Hepatocyte (in vitro differentiated cells): Measurements from ENCODE around the gene DOCK3. TPM values are rescaled to one million over a fixed set of nuclear protein-coding genes. Genes with fewer than 3 reads are reported as not detected.

Source experiments
- DNase-seq: peaks from one replicate; pipeline ENCODE4 v3.0.0-alpha.2; 2016; ENCODE audit warnings: low spot score
- H2AFZ ChIP-seq: fragments of 200-600 bp; sonication (generic); 2 replicates; pipeline ENCODE4 v1.6.0; 2016; ENCODE audit warnings: antibody characterized with exemption, mild to moderate bottlenecking
- H3K27ac ChIP-seq: fragments of 200-600 bp; sonication (generic); 2 replicates; pipeline ENCODE4 v1.5.1; 2016; ENCODE audit warnings: mild to moderate bottlenecking
- H3K27me3 ChIP-seq: fragments of 200-600 bp; sonication (generic); 2 replicates; pipeline ENCODE4 v1.6.1; 2016
- H3K36me3 ChIP-seq: fragments of 200-600 bp; sonication (generic); replicated peaks from 2 replicates; pipeline ENCODE4 v1.5.1; 2016; ENCODE audit warnings: low read depth; ENCODE audit not compliant: insufficient read depth
- H3K4me1 ChIP-seq: fragments of 200-600 bp; sonication (generic); 2 replicates; pipeline ENCODE4 v1.5.1; 2016; ENCODE audit warnings: mild to moderate bottlenecking, moderate library complexity; ENCODE audit not compliant: insufficient read depth
- H3K4me2 ChIP-seq: fragments of 200-600 bp; sonication (generic); 2 replicates; pipeline ENCODE4 v1.6.0; 2016
- H3K4me3 ChIP-seq: fragments of 200-600 bp; sonication (generic); 2 replicates; pipeline ENCODE4 v1.5.1; 2016; ENCODE audit warnings: mild to moderate bottlenecking
- H3K79me2 ChIP-seq: fragments of 200-600 bp; sonication (generic); 2 replicates; pipeline ENCODE4 v1.6.0; 2017; ENCODE audit warnings: mild to moderate bottlenecking
- H3K9me2 ChIP-seq: fragments of 200-600 bp; sonication (generic); replicated peaks from 2 replicates; pipeline ENCODE4 v1.6.0; 2017; ENCODE audit warnings: mild to moderate bottlenecking; ENCODE audit not compliant: insufficient read depth
- H3K9me3 ChIP-seq: fragments of 200-600 bp; sonication (generic); 2 replicates; pipeline ENCODE4 v1.5.1; 2016; ENCODE audit warnings: low read depth, mild to moderate bottlenecking
- H4K20me1 ChIP-seq: fragments of 200-600 bp; sonication (generic); 2 replicates; pipeline ENCODE4 v1.6.0; 2016; ENCODE audit warnings: mild to moderate bottlenecking; ENCODE audit not compliant: insufficient read depth, poor library complexity, severe bottlenecking
- CTCF ChIP-seq: fragments of 200-600 bp; sonication (generic); IDR thresholded peaks from 2 replicates; pipeline ENCODE4 v1.5.1; 2016; ENCODE audit warnings: antibody characterized with exemption, mild to moderate bottlenecking; ENCODE audit not compliant: poor library complexity
- EZH2 ChIP-seq: fragments of 200-600 bp; sonication (generic); IDR thresholded peaks from 2 replicates; pipeline ENCODE4 v1.6.1; 2016; ENCODE audit warnings: antibody characterized with exemption, mild to moderate bottlenecking, borderline replicate concordance
- EZH2phosphoT487 ChIP-seq: fragments of 200-600 bp; sonication (generic); IDR thresholded peaks from one replicate; pipeline ENCODE4 v1.6.1; 2018; ENCODE audit warnings: antibody characterized with exemption, mild to moderate bottlenecking, low read depth, moderate library complexity; ENCODE audit not compliant: unreplicated experiment, severe bottlenecking
- WGBS: methylation state at CpG from one replicate; pipeline ENCODE4 v1.1.6; 2016; ENCODE audit warnings: low lambda C conversion rate; ENCODE audit errors: missing lambda C conversion rate; 5-methylcytosine and 5-hydroxymethylcytosine counted together
- polyA plus RNA-seq: library from polyadenylated mRNA; unstranded; fragments of >200 nt; fragmentation: Nextera tagmentation; extraction: Ambion mirVana; gene quantifications from 2 replicates; pipeline ENCODE4 v1.2.1, GENCODE V29; 2016
- total RNA-seq: library from RNA; depleted of rRNA; stranded (reverse); fragments of >200 nt; gene quantifications from 2 replicates; pipeline ENCODE4 v1.2.3, GENCODE V29; 2014

Gene DOCK3
- total and polyA plus RNA-seq, 2 experiments from 2014 or later = 0.77 to 1.6 TPM

- 93% methylated on average over 3 of the region's 3 CpGs for WGBS
Observed at GRCh38 chr3:50850639-50851511, 176.1 kb downstream of the DOCK3 start.

GRCh38 chr3:50853936-50854335 lies 179.2 kb downstream of the DOCK3 start:
- no peaks in the 10 kb centered on the region for H3K9me3 ChIP-seq
- TF ChIP-seq EZH2phosphoT487 (no peak), EZH2 (no peak), CTCF (no peak)
- no peaks in the 10 kb centered on the region for H3K79me2 ChIP-seq
- H3K36me3 ChIP-seq = no peaks in the 10 kb centered on the region
- WGBS = 80% methylated on average over 4 of the region's 4 CpGs
- H3K4me1 ChIP-seq = no peaks in the 10 kb centered on the region
- no peaks in the 10 kb centered on the region for H3K27me3 ChIP-seq
- H3K27ac ChIP-seq = no peak overlapping the region
- no peak overlapping the region for H2AFZ ChIP-seq
- no peaks in the 10 kb centered on the region for H3K9me2 ChIP-seq
- no peak for DNase-seq
- H4K20me1 ChIP-seq = no peaks in the 10 kb centered on the region
- no peak overlapping the region for H3K4me3 ChIP-seq
- H3K4me2 ChIP-seq = no peak overlapping the region

More at GRCh38 chr3:50850639-50851511, 176.1 kb downstream of the DOCK3 start:
- Histone ChIP-seq H4K20me1 (no peaks in the 10 kb centered on the region), H3K9me2 (no peaks in the 10 kb centered on the region), H3K4me2 (no peak overlapping the region), H3K9me3 (no peaks in the 10 kb centered on the region), H2AFZ (no peak overlapping the region), H3K4me1 (no peaks in the 10 kb centered on the region), H3K4me3 (no peak overlapping the region), H3K36me3 (no peaks in the 10 kb centered on the region), H3K27ac (no peak overlapping the region), H3K27me3 (no peaks in the 10 kb centered on the region), H3K79me2 (no peaks in the 10 kb centered on the region)
- TF ChIP-seq EZH2 (no peak), CTCF (no peak), EZH2phosphoT487 (no peak)
- DNase-seq = no peak

- Histone ChIP-seq H2AFZ (no peak overlapping the region), H3K27me3 (no peaks in the 10 kb centered on the region), H3K4me1 (no peaks in the 10 kb centered on the region), H3K4me3 (no peak overlapping the region), H3K79me2 (no peaks in the 10 kb centered on the region), H3K9me2 (no peaks in the 10 kb centered on the region), H3K9me3 (peaks cover 4% of the 10 kb centered on the region), H3K4me2 (no peak overlapping the region), H4K20me1 (no peaks in the 10 kb centered on the region), H3K36me3 (no peaks in the 10 kb centered on the region), H3K27ac (no peak overlapping the region)
- DNase-seq = no peak
- 83% methylated on average over 3 of the region's 3 CpGs for WGBS
- TF ChIP-seq CTCF (no peak), EZH2 (no peak), EZH2phosphoT487 (no peak)
Observed at GRCh38 chr3:50862221-50862620, 187.5 kb downstream of the DOCK3 start.
